AML-193 (cell line): ENCODE results near the gene KNCN.

Experiments
- DNase-seq, 2 experiments: peaks; one replicate each; lab custom pipeline; 2025; lab: John Stamatoyannopoulos, UW

The KNCN gene

DNA sequence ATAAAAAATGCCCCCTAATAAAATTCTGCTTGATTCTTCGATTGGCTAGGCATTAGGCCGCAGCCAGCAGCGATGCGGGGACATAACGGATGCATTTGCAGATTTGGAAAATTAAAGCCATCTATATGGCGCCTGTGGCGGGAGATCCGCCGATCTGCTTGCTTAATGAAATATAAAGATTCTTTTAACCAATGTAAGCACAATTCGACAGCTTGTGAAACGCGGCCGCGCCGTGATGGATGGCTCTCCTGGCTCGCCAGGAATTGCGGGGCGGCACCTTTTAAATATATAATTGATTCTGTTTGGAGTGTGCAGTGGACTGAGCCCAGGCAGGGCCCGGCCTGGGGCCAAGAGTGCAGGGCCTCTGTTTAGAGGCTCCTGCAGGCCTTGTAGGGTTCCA lies 53.8 kb downstream of the KNCN start:
- DNase-seq = no peak

DNA sequence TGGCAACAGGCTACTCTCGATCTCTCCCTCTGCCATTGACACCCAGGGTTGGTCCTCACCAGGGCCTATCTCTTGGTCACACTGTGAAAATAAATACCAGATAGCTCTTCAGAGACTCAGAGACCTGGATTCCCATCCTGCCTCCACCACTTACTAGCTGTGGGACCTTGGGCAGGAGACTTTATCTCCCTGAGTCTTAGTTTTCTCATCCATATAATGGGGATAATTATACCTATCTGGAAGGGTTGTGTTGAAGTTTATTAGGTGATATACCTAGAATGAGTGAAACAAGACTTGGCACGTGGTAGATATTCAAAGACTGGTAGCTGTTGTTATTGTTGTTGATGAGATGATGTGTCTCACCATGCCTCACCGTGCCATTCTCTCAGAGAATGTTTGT lies 54.4 kb downstream of the KNCN start:
- DNase-seq = no peak

DNA sequence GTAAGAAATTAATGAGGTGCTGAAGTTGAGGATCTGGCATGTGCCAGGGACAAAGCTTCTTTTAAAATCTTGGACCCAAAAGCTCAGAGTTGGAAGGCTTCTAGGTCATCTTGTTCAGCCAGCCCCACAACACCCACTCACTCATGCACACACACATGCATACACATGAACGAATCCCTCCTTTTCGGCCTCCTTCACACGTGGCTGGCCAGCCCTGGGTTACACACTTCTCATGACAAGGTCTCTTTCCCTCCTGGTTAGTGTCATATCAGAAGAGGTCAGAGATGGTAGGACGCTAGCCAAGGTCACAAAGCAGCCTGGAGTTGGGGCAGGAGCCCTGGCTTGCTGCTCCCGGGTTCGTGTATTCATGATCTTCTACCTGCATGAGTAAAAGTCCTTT lies 54.9 kb downstream of the KNCN start:
- no peak for DNase-seq

DNA sequence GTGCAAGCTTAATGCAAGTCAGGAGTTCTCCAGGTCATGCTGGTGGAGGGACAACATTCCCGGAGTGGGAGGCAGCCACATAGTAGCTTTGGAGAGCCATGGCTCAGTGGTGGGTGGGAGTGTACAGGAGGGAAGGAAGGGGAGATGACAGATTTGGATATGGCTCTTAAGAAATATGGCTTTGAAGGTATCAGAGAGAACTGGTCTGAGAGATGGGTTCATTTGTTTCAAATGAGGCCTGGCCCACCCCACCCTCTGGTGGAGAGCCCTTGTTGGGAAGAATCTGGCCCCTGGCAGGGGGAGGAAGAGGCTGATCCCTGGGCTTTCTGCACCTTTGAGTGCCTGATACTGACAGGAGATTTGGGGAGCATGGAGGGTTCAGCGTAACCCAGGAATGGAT lies 55.7 kb downstream of the KNCN start:
- no peak for DNase-seq
